SIG-M5 (cell line): ENCODE measurements around the gene R3HDM1.
"Not testable (repeated sequence)": the region's sequence is repeated elsewhere in the genome, so short reads cannot be mapped to it uniquely, and the experiment has no call there.

Experiments used
- DNase-seq: peaks from one replicate; lab custom pipeline; 2025; lab: John Stamatoyannopoulos, UW

R3HDM1 gene

GRCh38 chr2:135641156-135642068, 110.1 kb downstream of the R3HDM1 start:
- no peak for DNase-seq

GRCh38 chr2:135647836-135648579, 116.7 kb downstream of the R3HDM1 start:
- DNase-seq: no peak

DNA sequence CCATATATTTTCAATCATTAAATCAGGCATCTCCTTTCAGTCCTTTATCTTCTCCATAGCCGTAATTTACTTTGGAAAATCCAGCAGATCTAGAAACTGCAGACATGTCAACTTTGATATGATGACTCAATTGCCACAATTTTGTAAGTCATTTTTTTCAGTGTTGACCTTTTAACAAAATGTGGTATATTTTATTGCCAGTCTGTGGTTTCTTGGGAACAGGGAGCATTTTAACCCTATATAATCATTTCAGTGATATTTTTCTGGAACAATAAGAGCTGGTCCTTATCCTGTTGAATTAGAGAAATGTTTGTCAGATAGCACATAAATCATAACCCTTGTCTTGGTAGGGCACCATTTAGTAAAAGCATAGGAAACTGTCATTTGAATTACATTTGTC, 119.4 kb downstream of the R3HDM1 start:
- DNase-seq: no peak

DNA sequence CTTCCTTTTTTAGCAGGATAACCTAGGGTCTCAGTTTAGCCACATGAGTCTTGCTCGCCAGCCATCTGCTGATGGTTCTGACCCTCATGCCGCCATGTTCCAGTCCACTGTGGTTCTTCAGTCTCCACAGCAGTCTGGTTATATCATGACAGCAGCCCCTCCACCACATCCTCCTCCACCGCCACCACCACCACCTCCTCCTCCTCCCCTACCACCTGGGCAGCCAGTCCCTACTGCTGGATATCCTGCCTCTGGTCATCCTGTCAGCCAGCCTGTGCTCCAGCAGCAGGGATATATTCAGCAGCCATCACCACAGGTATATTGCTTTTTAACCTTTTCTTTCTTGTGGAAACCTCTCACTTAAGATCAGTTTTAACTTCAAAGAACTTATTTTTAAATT, 120.4 kb downstream of the R3HDM1 start:
- no peak for DNase-seq

DNA sequence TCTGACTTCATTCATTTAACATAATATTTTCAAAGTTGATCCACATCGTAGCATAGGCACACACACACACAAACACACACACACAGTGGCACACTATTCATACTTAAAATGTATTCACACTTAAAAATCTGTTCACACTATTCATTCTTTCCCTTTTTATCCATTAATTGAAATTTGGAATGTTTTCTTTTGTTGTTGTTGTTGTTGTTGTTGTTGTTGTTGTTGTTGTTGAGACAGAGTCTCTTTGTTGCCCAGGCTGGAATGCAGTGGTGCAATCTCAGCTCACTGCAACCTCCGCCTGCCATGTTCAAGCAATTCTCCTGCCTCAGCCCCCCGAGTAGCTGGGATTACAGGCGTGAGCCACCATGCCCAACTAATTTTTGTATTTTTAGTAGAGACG, 123.0 kb downstream of the R3HDM1 start:
- DNase-seq: not testable (repeated sequence)

- DNase-seq: no peak
Measured at GRCh38 chr2:135657806-135658582, 126.7 kb downstream of the R3HDM1 start.

- DNase-seq: no peak
Measured at GRCh38 chr2:135662088-135662487, 130.8 kb downstream of the R3HDM1 start.

GRCh38 chr2:135663148-135663700, 131.9 kb downstream of the R3HDM1 start:
- no peak for DNase-seq

DNA sequence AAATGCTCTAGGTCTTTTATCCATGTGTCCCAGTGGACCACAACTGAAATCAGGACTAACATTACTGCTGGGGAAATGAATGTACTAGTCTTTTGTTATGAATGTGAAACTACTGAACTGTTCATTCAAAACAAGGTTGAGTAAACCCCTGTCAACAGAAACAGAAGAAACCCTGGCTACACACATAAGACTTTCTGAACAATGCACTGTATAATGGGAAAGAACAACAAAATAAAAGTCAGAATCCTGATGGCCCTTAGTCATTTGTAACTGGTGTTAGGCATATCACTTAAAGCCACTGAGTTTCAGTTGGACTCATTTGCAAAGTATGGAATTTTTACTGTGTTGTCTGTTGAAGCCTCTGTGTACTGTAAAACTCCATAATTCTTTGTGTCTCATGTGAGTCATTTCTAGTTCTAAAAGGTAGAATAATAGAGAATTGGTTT, 133.4 kb downstream of the R3HDM1 start:
- DNase-seq: no peak

- no peak for DNase-seq
Measured at GRCh38 chr2:135667045-135667444, 135.8 kb downstream of the R3HDM1 start.

DNA sequence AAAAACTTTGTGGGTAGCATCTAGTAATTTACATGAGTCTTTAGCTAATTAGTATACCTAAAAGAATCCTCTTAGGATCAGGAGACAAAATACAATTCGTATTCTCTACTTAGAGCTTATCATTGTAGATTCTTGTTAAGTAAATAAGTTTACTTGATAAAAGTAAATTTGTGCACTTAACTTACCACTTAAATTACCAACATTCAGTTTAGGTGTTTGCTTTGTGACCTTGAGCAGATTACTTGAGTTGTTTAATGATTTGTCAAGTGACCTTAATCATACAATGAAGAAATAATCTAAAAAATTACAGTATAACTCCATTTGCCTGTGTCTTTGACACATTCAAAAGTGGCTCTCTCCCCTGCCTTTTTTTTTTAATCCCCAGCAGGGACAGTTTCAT, 143.2 kb downstream of the R3HDM1 start:
- DNase-seq: no peak

GRCh38 chr2:135676031-135676430, 144.7 kb downstream of the R3HDM1 start:
- no peak for DNase-seq

GRCh38 chr2:135679125-135679524, 147.8 kb downstream of the R3HDM1 start:
- no peak for DNase-seq

DNA sequence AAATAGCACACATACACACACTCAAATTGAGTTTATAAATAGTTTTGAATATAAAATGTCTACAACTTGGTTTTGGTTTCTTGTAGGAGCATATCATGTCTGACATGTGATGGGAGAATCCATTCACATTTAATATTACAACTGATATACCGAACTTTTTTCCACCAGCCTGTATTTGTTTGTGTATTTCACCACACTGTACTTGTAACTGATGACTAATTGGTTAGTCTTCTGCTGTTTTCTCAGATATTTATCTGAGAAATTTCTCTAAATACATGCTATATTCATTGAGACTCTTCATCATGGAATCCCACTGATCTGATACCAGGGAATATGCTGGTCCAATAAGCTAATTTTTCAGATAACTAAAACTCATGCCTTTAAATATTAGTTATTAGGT, 154.1 kb downstream of the R3HDM1 start:
- no peak for DNase-seq

DNA sequence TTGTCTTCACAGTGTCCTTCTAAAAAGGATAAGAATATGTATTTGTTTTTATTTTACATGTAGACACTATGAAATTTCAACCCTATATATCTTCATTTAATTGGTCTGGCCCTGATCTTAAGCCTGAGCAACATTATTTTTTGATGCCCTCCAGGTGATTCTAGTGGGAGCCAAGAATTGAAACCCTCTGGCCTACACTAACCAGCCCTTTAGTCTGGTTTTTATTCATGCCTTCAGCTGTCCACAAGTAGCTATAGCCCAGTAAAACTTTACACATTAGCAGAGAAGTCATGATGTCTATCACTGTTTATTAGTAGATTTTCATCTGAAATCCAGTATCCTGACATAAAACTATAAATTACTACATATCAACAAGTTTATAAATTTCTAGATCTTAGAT, 157.7 kb downstream of the R3HDM1 start:
- DNase-seq: no peak

GRCh38 chr2:135689679-135690078, 158.4 kb downstream of the R3HDM1 start:
- DNase-seq: no peak

DNA sequence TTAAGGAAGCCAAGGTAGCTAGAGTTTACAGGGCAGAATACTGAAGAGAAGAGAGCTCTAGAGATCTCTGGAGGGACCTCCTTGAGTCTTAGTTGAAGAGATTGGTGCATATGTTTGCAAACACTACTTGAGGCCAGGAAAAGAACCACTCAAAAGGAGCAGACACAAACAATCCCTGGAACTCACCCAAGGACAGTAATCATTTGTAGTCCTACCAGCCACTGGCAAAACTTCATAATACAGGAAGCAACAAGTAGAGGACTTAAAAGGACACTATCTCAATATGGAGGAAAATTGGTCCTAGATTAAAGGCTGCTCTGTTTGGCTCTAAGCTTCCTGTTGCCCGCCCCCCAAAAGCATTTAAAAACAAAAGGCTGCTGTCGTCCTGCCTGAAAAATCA, 163.4 kb downstream of the R3HDM1 start:
- no peak for DNase-seq

DNA sequence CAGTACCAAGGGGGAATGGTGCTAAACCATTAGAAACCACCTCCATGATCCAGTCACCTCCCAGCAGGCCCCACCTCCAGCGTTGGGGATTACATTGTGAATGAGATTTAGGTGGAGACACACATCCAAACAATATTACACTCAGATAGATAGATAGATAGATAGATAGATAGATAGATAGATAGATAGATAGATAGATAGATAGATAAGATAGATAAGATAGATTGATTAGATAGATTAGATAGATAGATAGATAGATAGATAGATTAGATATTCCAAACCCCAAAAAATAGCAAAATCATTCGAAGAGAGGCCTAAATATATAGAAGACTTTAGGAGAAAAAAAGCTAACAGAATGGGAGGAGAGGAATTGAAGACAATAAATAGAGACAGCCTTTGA, 167.6 kb downstream of the R3HDM1 start:
- DNase-seq: no peak

DNA sequence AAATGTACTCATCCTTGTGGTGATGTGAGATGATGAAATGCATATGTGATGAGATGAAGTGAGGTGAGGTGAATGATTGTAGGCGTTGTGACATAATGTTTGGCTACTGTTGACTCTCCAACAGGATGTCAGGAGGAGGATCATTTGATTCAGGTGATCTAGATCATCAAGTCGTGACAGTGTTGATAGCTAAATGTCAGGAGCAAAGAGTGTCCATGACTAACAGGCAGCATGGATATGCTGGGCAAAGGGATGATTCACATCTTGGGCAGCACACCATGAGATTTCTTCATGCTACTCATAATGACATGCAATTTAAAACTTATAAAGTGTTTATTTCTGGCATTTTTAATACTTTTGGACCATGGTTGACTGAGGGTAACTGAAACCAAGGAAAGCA, 170.2 kb downstream of the R3HDM1 start:
- no peak for DNase-seq

DNA sequence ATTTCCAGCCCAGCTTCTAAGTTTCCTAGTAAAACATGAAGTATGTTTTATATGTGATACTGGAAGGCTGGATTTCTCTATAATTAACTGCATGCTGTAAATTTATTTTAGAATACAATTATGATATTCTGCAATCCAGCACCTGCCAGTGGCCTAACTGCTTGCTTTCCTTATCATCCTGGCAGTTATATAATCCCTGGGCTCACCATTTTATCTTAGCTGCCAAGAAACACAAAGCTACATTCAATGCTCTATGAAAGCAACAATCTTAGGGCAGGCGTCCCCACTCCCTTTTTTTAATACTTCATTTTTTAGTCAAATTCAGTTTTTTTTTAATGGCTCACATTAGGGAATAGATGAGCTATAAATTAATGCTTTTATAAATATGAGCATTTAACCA, 172.0 kb downstream of the R3HDM1 start:
- DNase-seq: no peak

GRCh38 chr2:135704075-135704474, 172.8 kb downstream of the R3HDM1 start:
- not testable (repeated sequence) for DNase-seq

DNA sequence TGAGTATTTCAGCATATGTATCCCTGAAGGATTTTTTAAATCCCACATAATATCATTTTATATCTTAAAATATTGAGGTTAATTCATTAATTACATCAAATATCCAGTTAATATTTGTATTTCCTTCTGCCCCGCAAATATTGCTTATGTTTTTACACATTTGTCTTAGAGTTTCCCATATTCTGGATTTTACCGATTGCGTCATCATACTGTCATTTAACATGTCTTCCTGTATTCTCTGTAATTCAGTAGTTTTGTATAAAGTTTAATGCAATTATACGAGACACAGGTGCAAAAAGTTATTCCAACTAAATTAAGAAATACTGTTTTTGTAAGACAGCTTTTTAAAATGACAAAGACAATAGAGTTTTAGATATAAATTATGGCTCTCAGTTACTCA, 176.9 kb downstream of the R3HDM1 start:
- DNase-seq: no peak
